ENCODE measurements around the gene CFAP206.

The CFAP206 gene

DNA sequence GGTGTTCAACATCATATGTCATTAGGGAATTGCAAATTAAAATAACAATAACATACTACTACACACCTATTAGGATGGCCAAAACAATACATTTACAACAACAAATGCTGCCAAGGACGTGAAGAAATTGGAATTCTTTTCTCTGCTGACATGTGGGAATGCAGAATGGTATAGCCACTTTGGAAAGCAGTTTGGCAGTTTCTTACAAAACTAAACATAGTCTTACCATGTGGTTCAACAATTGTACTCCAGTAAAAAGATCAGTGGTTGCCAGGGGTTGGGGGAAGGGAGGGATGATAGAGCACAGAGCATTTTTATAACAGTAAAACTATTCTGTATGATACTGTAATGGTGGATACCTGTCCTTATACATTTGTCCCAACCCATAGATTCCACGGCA is 12.3 kb upstream of the CFAP206 start:
- Histone ChIP-seq H3K4me1 (ENCODE audit: control insufficient read depth, insufficient read depth, low read length) (no peaks in the 10 kb centered on the region), H3K27ac (ENCODE audit: extremely low read depth, low read depth, low read length) (no peak overlapping the region), H3K36me3 (ENCODE audit: control insufficient read depth in 2 of 2, insufficient read depth in 1 of 2, low read length in 2 of 2) (no peaks in the 10 kb centered on the region), H3K9me3 (ENCODE audit: control insufficient read depth, insufficient read depth, low read depth, low read length) (no peaks in the 10 kb centered on the region), H3K4me3 (ENCODE audit: low read depth, low read length) (no peak overlapping the region)
- TF ChIP-seq ZNF266 (tag by site-specific recombination; IDR thresholded peaks at IDR 0.05; ENCODE audit: low read depth): no peak
- CTCF ChIA-PET: interaction anchor here (0.7 kb wide), 1 partner anchor 542 kb away, joined by 4 read pairs; no protein-coding TSS in a partner anchor
- POLR2A ChIA-PET: no interaction called here

DNA sequence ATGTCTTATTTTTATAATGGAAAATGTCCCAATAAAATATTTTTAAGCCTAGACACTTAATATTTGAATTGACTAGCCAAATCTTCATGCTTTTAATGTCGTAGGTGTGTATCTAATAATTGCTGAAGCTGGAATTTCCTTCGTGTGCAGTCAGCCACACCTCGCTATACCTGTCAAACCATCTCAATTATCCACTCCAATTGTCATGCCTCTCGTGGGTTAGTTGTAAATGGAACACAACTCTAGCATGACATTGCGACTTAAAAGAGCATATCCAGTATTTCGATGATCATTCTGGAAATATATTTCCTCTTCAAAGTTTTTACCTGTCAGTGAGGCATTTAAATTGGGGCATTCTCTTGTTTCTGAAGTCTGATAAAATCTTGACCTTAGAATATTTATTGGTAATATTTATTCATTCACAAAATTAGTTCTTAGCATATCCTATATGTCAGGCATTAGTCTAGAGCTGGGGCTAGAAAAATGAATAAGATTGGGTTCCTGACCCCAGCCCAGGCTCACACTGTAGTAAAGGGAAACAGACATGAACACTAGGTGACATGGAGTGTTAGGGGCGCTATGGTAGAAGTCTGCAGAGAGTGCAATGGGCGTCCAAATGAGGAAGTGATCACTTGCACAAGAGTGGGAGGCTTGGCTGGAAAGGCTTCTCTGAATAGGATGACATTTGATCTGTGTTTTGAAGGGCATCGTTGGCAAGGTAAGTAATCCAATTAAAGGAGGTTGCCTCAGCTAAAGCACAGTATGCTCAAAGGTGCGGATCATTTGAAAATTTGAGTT is 11.0 kb upstream of the CFAP206 start:
- no peak overlapping the region for H3K4me3 ChIP-seq (ENCODE audit: low read depth, low read length)
- no peaks in the 10 kb centered on the region for H3K36me3 ChIP-seq (ENCODE audit: control insufficient read depth in 2 of 2, insufficient read depth in 1 of 2, low read length in 2 of 2)
- no peak for TF ChIP-seq ZNF292 (tag by site-specific recombination; IDR thresholded peaks at IDR 0.05; ENCODE audit: borderline replicate concordance, low read depth)
- TF ChIP-seq, protein P1, sequence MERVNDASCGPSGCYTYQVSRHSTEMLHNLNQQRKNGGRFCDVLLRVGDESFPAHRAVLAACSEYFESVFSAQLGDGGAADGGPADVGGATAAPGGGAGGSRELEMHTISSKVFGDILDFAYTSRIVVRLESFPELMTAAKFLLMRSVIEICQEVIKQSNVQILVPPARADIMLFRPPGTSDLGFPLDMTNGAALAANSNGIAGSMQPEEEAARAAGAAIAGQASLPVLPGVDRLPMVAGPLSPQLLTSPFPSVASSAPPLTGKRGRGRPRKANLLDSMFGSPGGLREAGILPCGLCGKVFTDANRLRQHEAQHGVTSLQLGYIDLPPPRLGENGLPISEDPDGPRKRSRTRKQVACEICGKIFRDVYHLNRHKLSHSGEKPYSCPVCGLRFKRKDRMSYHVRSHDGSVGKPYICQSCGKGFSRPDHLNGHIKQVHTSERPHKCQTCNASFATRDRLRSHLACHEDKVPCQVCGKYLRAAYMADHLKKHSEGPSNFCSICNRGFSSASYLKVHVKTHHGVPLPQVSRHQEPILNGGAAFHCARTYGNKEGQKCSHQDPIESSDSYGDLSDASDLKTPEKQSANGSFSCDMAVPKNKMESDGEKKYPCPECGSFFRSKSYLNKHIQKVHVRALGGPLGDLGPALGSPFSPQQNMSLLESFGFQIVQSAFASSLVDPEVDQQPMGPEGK (tag by site-specific recombination; IDR thresholded peaks at IDR 0.05): no peak
- TF ChIP-seq ZNF548 (tag by site-specific recombination; IDR thresholded peaks at IDR 0.05): no peak
- no peak for TF ChIP-seq ZNF514 (tag by site-specific recombination; IDR thresholded peaks at IDR 0.05)
- TF ChIP-seq ZNF302 (tag by site-specific recombination; IDR thresholded peaks at IDR 0.05; ENCODE audit: low read depth): no peak
- TF ChIP-seq ZEB2 (tag by site-specific recombination; IDR thresholded peaks at IDR 0.05): no peak
- no peak overlapping the region for H3K27ac ChIP-seq (ENCODE audit: extremely low read depth, low read depth, low read length)
- H3K4me1 ChIP-seq (ENCODE audit: control insufficient read depth, insufficient read depth, low read length): no peaks in the 10 kb centered on the region
- ChIA-PET POLR2A (no interaction called here), CTCF (interaction anchor here (0.6 to 1.5 kb wide), 3 partner anchors 22 to 189 kb away, joined by 3 read pairs; no protein-coding TSS in a partner anchor)
- H3K9me3 ChIP-seq (ENCODE audit: control insufficient read depth, insufficient read depth, low read depth, low read length): no peaks in the 10 kb centered on the region

DNA sequence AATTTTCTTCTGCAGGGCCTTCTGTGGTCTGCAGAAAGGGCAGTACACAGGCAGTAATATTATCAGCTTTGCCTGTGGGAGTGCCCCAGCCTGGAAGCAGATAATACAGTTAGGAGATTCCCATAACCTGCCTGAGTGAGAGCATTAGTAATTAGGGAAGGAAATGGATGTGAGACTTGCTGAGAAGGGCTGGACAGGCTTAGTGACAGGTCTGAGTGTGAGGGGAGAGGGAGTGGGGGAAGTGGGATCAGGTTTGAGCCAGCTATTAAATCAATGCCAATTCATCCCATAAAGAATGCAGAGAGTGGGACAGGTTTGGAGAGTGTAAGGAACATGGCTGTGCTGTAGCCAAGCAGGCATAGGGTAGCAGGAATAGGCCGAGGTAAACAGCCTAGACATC is 10.1 kb upstream of the CFAP206 start:
- Histone ChIP-seq H3K27ac (ENCODE audit: extremely low read depth, low read depth, low read length) (no peak overlapping the region), H3K4me1 (ENCODE audit: control insufficient read depth, insufficient read depth, low read length) (no peaks in the 10 kb centered on the region), H3K9me3 (ENCODE audit: control insufficient read depth, insufficient read depth, low read depth, low read length) (no peaks in the 10 kb centered on the region), H3K36me3 (ENCODE audit: control insufficient read depth in 2 of 2, insufficient read depth in 1 of 2, low read length in 2 of 2) (no peaks in the 10 kb centered on the region), H3K4me3 (ENCODE audit: low read depth, low read length) (no peak overlapping the region)
- ChIA-PET CTCF (no interaction called here), POLR2A (no interaction called here)
- TF ChIP-seq ZNF776 (tag by site-specific recombination; IDR thresholded peaks at IDR 0.05; ENCODE audit: borderline replicate concordance) (no peak), ZBTB48 (tag by site-specific recombination; IDR thresholded peaks at IDR 0.05) (no peak), ZNF404 (tag by site-specific recombination; IDR thresholded peaks at IDR 0.05) (no peak), ZXDB (tag by site-specific recombination; IDR thresholded peaks at IDR 0.05) (no peak), ZBTB20 (tag by site-specific recombination; IDR thresholded peaks at IDR 0.05) (no peak), ZNF239 (tag by site-specific recombination; IDR thresholded peaks at IDR 0.05) (no peak), ZNF521 (tag by site-specific recombination; IDR thresholded peaks at IDR 0.05) (no peak), ZNF558 (tag by site-specific recombination; IDR thresholded peaks at IDR 0.05) (no peak), MYNN (tag by site-specific recombination; IDR thresholded peaks at IDR 0.05; ENCODE audit: borderline replicate concordance) (no peak), ZNF24 (tag by site-specific recombination; IDR thresholded peaks at IDR 0.05) (no peak), ZNF10 (tag by site-specific recombination; IDR thresholded peaks at IDR 0.05) (no peak), SP7 (tag by site-specific recombination; IDR thresholded peaks at IDR 0.05) (no peak), ZNF707 (tag by site-specific recombination; IDR thresholded peaks at IDR 0.05) (no peak), ZNF549 (tag by site-specific recombination; IDR thresholded peaks at IDR 0.05) (no peak), ZNF561 (tag by site-specific recombination; IDR thresholded peaks at IDR 0.05; ENCODE audit: borderline replicate concordance) (no peak), ZSCAN16 (tag by site-specific recombination; IDR thresholded peaks at IDR 0.05) (no peak), TCF7L2 (IDR thresholded peaks at IDR 0.05; ENCODE audit: borderline replicate concordance, low read depth, low read length) (no peak)
- TF ChIP-seq, protein P2, sequence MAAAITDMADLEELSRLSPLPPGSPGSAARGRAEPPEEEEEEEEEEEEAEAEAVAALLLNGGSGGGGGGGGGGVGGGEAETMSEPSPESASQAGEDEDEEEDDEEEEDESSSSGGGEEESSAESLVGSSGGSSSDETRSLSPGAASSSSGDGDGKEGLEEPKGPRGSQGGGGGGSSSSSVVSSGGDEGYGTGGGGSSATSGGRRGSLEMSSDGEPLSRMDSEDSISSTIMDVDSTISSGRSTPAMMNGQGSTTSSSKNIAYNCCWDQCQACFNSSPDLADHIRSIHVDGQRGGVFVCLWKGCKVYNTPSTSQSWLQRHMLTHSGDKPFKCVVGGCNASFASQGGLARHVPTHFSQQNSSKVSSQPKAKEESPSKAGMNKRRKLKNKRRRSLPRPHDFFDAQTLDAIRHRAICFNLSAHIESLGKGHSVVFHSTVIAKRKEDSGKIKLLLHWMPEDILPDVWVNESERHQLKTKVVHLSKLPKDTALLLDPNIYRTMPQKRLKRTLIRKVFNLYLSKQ (tag by site-specific recombination; IDR thresholded peaks at IDR 0.05; ENCODE audit: borderline replicate concordance): no peak

Data from HEK293 (cell line).